ENCODE data around the gene REV3L. TPM values are rescaled to one million over a fixed set of nuclear protein-coding genes. Genes with fewer than 3 reads are reported as not detected.

The REV3L gene
- total and polyA plus RNA-seq, 2 donors (not counting 3 experiments of a cell fraction or from before 2014, with no cell fraction given): 6.0 to 22.7 TPM

DNA sequence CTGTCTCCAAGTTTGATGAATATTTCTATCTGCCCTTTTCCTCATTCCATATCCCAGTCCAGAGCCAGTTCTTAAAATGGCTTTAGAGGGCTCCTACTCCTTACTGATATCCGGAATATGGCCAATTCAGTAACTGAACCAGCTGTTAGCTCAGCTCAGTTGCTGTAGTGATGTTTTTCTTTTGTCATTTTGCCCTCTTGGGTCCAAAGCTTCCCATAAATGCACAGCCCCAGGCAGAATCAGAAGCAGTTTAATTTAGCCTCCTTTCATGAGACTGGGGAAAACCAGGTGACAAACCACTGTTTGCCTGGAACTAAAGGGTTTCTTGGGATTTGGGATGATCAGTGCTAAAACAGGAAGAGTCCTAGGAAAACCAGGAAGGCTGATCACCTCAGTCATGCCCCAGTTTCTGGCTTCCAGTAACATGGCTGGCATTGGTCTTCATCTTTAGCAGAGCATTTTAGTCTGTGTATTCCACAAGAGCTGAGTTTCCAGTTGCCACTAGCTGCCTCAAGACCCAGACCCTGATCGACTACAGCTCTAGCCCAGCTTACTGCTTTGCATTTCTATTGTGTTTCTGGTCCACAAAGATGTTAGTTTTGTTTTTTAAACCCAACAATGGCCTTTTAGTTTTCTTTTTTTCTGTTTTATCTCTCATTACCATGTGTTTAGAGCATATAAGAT lies 40.6 kb upstream of the REV3L start:
- no peak overlapping the region for H3K4me3 ChIP-seq (replicated peaks in 1 of 3; ENCODE audit: insufficient read depth in 1 of 3, low read depth in 1 of 3, low read length in 3 of 3)
- H3K27me3 ChIP-seq (ENCODE audit: control insufficient read depth in 2 of 2, insufficient read depth in 2 of 2, low read length in 2 of 2): no peaks in the 10 kb centered on the region
- DNase-seq (ENCODE audit: low read depth, low spot score) (no peak), FAIRE-seq (no peak)
- ChIA-PET CTCF (interaction anchor here (1.3 to 1.7 kb wide), 2 partner anchors 45 to 512 kb away, joined by 3 to 4 read pairs; no protein-coding TSS in a partner anchor), POLR2A (no interaction called here)
- H3K36me3 ChIP-seq (ENCODE audit: control insufficient read depth in 2 of 2, extremely low read depth in 1 of 2, insufficient read depth in 2 of 2, low read length in 2 of 2): no peaks in the 10 kb centered on the region
- H3K27ac ChIP-seq (ENCODE audit: insufficient read depth, low read depth, low read length): no peak overlapping the region
- no peaks in the 10 kb centered on the region for H4K20me1 ChIP-seq (replicated peaks; ENCODE audit: control insufficient read depth, extremely low read depth, insufficient read depth, low read length)
- no peaks in the 10 kb centered on the region for H3K9me3 ChIP-seq (replicated peaks; ENCODE audit: control insufficient read depth, insufficient read depth, low read length)
- intact Hi-C loops (cut with micrococcal nuclease) (no loop called here), dilution Hi-C loops (cut with MboI; ENCODE audit: extremely low pct_ligation_motif_present, low sequenced_read_pairs) (no loop called here)
- no TSS peak for BruUV-seq (replicated peaks)
- no peak overlapping the region for H3K4me2 ChIP-seq (ENCODE audit: insufficient read depth, low read length)
- no peak overlapping the region for H2AFZ ChIP-seq (ENCODE audit: low read depth, low read length)
- no peak overlapping the region for H3K9ac ChIP-seq (replicated peaks; ENCODE audit: extremely low read depth, insufficient read depth, low read length)
- H3K79me2 ChIP-seq (ENCODE audit: control insufficient read depth, insufficient read depth, low read length): no peaks in the 10 kb centered on the region
- no peaks in the 10 kb centered on the region for H3K9me1 ChIP-seq (replicated peaks; ENCODE audit: control insufficient read depth, extremely low read depth, insufficient read depth, low read length)
- TF ChIP-seq POLR2AphosphoS5 (IDR thresholded peaks at IDR 0.05; ENCODE audit: insufficient read depth, low read depth, low read length): no peak
- no peak for TF ChIP-seq MAX (IDR thresholded peaks at IDR 0.05; ENCODE audit: insufficient read depth, insufficient read length)
- no peak for TF ChIP-seq JUN (IDR thresholded peaks at IDR 0.05; ENCODE audit: borderline replicate concordance, insufficient read depth, insufficient read length, low read depth)
- no peak for TF ChIP-seq EZH2 (IDR thresholded peaks at IDR 0.05; ENCODE audit: borderline replicate concordance, low read depth, low read length, severe bottlenecking)
- no peak for TF ChIP-seq MYC (IDR thresholded peaks at IDR 0.05; ENCODE audit: low read depth, low read length)
- no peak for TF ChIP-seq CTCF (IDR thresholded peaks at IDR 0.05; ENCODE audit: extremely low read depth in 1 of 2, insufficient read depth in 1 of 2, low read depth in 1 of 2, low read length in 2 of 2)
- no peak for TF ChIP-seq GATA2 (IDR thresholded peaks at IDR 0.05; ENCODE audit: insufficient read depth, insufficient read length, low read depth, low read length)
- no peak for TF ChIP-seq FOS (IDR thresholded peaks at IDR 0.05; ENCODE audit: borderline replicate concordance, insufficient read depth, low read length)
- TF ChIP-seq POLR2A (IDR thresholded peaks at IDR 0.05; ENCODE audit: low read depth, low read length): no peak
- no peaks in the 10 kb centered on the region for H3K4me1 ChIP-seq (ENCODE audit: control insufficient read depth, extremely low read depth, insufficient read depth, low read length)

Measured in endothelial cell of umbilical vein (primary cell).